A673 (cell line): Measurements from ENCODE around the gene TEDDM1. TPM values are rescaled to one million over a fixed set of nuclear protein-coding genes. Genes with fewer than 3 reads are reported as not detected.

Source experiments
- BruUV-seq: library from RNA; stranded (reverse); fragments of 400-500 nt; replicated peaks from 2 replicates; lab custom pipeline; 2021; lab: Mats Ljungman, UMichigan
- CTCF ChIA-PET: fragments of 300-600 bp; sonication (Branson Sonifier 250); formaldehyde crosslinking; loops from one replicate; lab custom pipeline; 2022; ENCODE audit warnings: antibody characterized with exemption; lab: Charles Lee
- POLR2A ChIA-PET: fragments of 300-600 bp; sonication (Branson Sonifier 250); formaldehyde crosslinking; loops from one replicate; lab custom pipeline; 2022; ENCODE audit warnings: antibody characterized with exemption; ENCODE audit not compliant: low non-redundant PET; lab: Charles Lee
- DNase-seq: peaks from one replicate; pipeline ENCODE4 v3.0.0-alpha.2; 2015; ENCODE audit warnings: low spot score
- H3K27ac ChIP-seq: fragments of 200-600 bp; sonication (generic); 2 replicates; pipeline ENCODE4 v1.5.1; 2016; ENCODE audit warnings: mixed run types, low read depth, mild to moderate bottlenecking, mixed read lengths, antibody characterized with exemption, low read length; ENCODE audit not compliant: poor library complexity, severe bottlenecking
- H3K27me3 ChIP-seq: fragments of 200-600 bp; sonication (generic); replicated peaks from 2 replicates; pipeline ENCODE4 v1.6.1; 2017; ENCODE audit warnings: mixed run types, low read depth, mild to moderate bottlenecking, mixed read lengths, antibody characterized with exemption, low read length; ENCODE audit not compliant: insufficient read depth, poor library complexity
- H3K36me3 ChIP-seq: fragments of 200-600 bp; sonication (generic); 2 replicates; pipeline ENCODE4 v1.6.1; 2016; ENCODE audit warnings: mixed run types, mild to moderate bottlenecking, mixed read lengths, antibody characterized with exemption, low read length; ENCODE audit not compliant: insufficient read depth, poor library complexity, severe bottlenecking
- H3K4me1 ChIP-seq: fragments of 200-600 bp; sonication (generic); 2 replicates; pipeline ENCODE4 v1.6.1; 2017; ENCODE audit warnings: mixed run types, mild to moderate bottlenecking, mixed read lengths, antibody characterized with exemption, low read length; ENCODE audit not compliant: insufficient read depth, poor library complexity, severe bottlenecking
- H3K4me3 ChIP-seq: fragments of 200-600 bp; sonication (generic); 2 replicates; pipeline ENCODE4 v1.5.1; 2016; ENCODE audit warnings: low read depth, mixed run types, mild to moderate bottlenecking, mixed read lengths, low read length; ENCODE audit not compliant: poor library complexity, severe bottlenecking
- H3K9me3 ChIP-seq: fragments of 200-600 bp; sonication (generic); 2 replicates; pipeline ENCODE4 v1.6.1; 2016; ENCODE audit warnings: mixed run types, low read depth, mild to moderate bottlenecking, mixed read lengths, antibody characterized with exemption, low read length; ENCODE audit not compliant: poor library complexity, severe bottlenecking
- EZH2 ChIP-seq: fragments of 200-600 bp; sonication (generic); IDR thresholded peaks from 2 replicates; pipeline ENCODE4 v1.6.1; 2017; ENCODE audit warnings: borderline replicate concordance, low read depth, mild to moderate bottlenecking, mixed read lengths, antibody characterized with exemption, low read length; ENCODE audit not compliant: poor library complexity, severe bottlenecking
- intact Hi-C: fragments of 100-400 bp; cut with micrococcal nuclease; formaldehyde crosslinking; loops from one replicate; pipeline ENCODE4 v1.10.0; 2022; ENCODE audit not compliant: unreplicated experiment
- total RNA-seq: library from RNA; stranded (reverse); gene quantifications from 2 replicates; pipeline ENCODE4 v1.2.3, GENCODE V29; 2021
- TF ChIP-seq, protein P1 (sequence below): fragments of 300-800, 200-600 bp; sonication (generic); conservative IDR thresholded peaks from 2 replicates; pipeline ENCODE4 v1.5.1; 2017; ENCODE audit warnings: low read depth, mild to moderate bottlenecking, antibody characterized with exemption, low read length, moderate library complexity, mixed read lengths

The TEDDM1 gene
- total RNA-seq, 1 experiment from 2014 or later: not detected

GRCh38 chr1:182350839-182351238 lies 49.6 kb downstream of the TEDDM1 start:
- no peak overlapping the region for H3K4me3 ChIP-seq
- intact Hi-C loops: no loop called here
- peaks cover 3% of the 10 kb centered on the region for H3K27me3 ChIP-seq
- TF ChIP-seq, protein P1, sequence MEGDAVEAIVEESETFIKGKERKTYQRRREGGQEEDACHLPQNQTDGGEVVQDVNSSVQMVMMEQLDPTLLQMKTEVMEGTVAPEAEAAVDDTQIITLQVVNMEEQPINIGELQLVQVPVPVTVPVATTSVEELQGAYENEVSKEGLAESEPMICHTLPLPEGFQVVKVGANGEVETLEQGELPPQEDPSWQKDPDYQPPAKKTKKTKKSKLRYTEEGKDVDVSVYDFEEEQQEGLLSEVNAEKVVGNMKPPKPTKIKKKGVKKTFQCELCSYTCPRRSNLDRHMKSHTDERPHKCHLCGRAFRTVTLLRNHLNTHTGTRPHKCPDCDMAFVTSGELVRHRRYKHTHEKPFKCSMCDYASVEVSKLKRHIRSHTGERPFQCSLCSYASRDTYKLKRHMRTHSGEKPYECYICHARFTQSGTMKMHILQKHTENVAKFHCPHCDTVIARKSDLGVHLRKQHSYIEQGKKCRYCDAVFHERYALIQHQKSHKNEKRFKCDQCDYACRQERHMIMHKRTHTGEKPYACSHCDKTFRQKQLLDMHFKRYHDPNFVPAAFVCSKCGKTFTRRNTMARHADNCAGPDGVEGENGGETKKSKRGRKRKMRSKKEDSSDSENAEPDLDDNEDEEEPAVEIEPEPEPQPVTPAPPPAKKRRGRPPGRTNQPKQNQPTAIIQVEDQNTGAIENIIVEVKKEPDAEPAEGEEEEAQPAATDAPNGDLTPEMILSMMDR: no peak
- TF ChIP-seq EZH2: no peak
- no peak for DNase-seq
- POLR2A ChIA-PET: no interaction called here
- CTCF ChIA-PET: no interaction called here
- no TSS peak for BruUV-seq
- H3K4me1 ChIP-seq: no peaks in the 10 kb centered on the region
- no peaks in the 10 kb centered on the region for H3K9me3 ChIP-seq
- H3K27ac ChIP-seq: no peak overlapping the region
- H3K36me3 ChIP-seq: no peaks in the 10 kb centered on the region

DNA sequence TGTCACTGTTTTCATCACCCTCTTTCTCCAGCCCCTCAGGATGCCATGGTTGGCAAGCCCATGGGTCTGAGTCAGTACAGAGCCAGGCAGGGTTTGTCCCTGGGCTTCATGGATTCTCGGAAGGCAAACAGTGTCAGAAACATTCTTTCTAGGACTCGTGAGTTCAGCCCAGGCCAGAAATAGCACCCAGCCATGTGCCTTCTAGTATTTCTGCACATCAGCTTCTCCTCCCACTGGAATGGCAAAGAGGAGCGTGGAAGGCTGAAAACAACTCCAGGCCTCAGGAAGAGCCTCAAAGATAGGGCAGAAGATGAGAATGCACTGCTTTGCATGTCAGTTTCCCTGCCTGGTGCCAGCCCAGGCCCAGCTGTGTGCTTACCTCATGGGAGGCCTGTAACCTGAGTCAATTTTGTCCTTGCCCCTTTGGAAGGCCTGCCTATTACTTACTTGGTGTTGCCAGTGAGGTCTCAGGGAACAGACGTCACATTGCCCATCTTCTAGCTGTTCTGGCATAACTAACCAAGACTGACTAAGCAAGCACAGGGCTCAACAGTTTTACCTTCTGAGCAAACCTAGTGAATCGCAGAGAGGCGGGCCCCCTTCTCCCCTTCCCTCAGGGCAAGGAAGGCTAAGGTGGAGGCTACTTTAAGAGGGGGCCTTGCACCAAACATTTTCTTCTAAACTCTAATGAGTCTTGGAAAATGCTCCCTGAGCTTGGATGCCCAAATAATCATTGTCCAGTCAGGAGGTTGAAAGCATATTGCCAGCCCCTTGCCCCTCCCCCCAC lies 51.3 kb downstream of the TEDDM1 start:
- no peak overlapping the region for H3K4me3 ChIP-seq
- H3K27me3 ChIP-seq: no peaks in the 10 kb centered on the region
- H3K4me1 ChIP-seq: no peaks in the 10 kb centered on the region
- DNase-seq: no peak
- ChIA-PET POLR2A (no interaction called here), CTCF (no interaction called here)
- H3K9me3 ChIP-seq: no peaks in the 10 kb centered on the region
- intact Hi-C loops: no loop called here
- no peaks in the 10 kb centered on the region for H3K36me3 ChIP-seq
- BruUV-seq: no TSS peak
- TF ChIP-seq EZH2: no peak
- TF ChIP-seq, protein P1: no peak
- H3K27ac ChIP-seq: no peak overlapping the region

Other genes with a start within 250 kb of the TEDDM1 start
- gene GLUL, start 8.9 kb downstream of the TEDDM1 start, total RNA-seq: 260 and 266 TPM in 2 replicates
- gene RGSL1, start 49.5 kb upstream of the TEDDM1 start, total RNA-seq: not detected in 2 replicates
- gene RNASEL, start 188.6 kb upstream of the TEDDM1 start, total RNA-seq: 3.2 and 3.3 TPM in 2 replicates
- 22.1 and 23.1 TPM in 2 replicates for gene RGS16, start 203.7 kb upstream of the TEDDM1 start, total RNA-seq